ENCODE measurements around the gene ANO10.
"Not testable (repeated sequence)": the region's sequence is repeated elsewhere in the genome, so short reads cannot be mapped to it uniquely, and the experiment has no call there.

The ANO10 gene

GRCh38 chr3:43363621-43364266 lies 258.1 kb downstream of the ANO10 start:
- no peaks in the 10 kb centered on the region for H3K36me3 ChIP-seq (ENCODE audit: control insufficient read depth in 2 of 2, insufficient read depth in 2 of 2, low read length in 2 of 2)
- H3K27ac ChIP-seq (ENCODE audit: low read length): no peak overlapping the region
- no peak overlapping the region for H3K9ac ChIP-seq (ENCODE audit: low read length in 2 of 2)
- H3K27me3 ChIP-seq (ENCODE audit: control insufficient read depth in 1 of 2, insufficient read depth in 2 of 2, low read length in 2 of 2): no peaks in the 10 kb centered on the region
- H3K4me3 ChIP-seq (ENCODE audit: low read length in 2 of 2): no peak overlapping the region
- peaks cover 20% of the 10 kb centered on the region for H3K4me1 ChIP-seq (ENCODE audit: control insufficient read depth, insufficient read depth, low read length)
- H3K9me3 ChIP-seq (ENCODE audit: control insufficient read depth in 2 of 2, low read length in 2 of 2): no peaks in the 10 kb centered on the region

GRCh38 chr3:43362961-43363360 lies 258.9 kb downstream of the ANO10 start:
- Histone ChIP-seq H3K27me3 (ENCODE audit: control insufficient read depth in 1 of 2, insufficient read depth in 2 of 2, low read length in 2 of 2) (no peaks in the 10 kb centered on the region), H3K4me3 (ENCODE audit: low read length in 2 of 2) (no peak overlapping the region), H3K9ac (ENCODE audit: low read length in 2 of 2) (no peak overlapping the region), H3K36me3 (ENCODE audit: control insufficient read depth in 2 of 2, insufficient read depth in 2 of 2, low read length in 2 of 2) (no peaks in the 10 kb centered on the region), H3K27ac (ENCODE audit: low read length) (no peak overlapping the region), H3K4me1 (ENCODE audit: control insufficient read depth, insufficient read depth, low read length) (peaks cover 20% of the 10 kb centered on the region), H3K9me3 (ENCODE audit: control insufficient read depth in 2 of 2, low read length in 2 of 2) (no peaks in the 10 kb centered on the region)

- Histone ChIP-seq H3K27ac (ENCODE audit: low read length) (no peak overlapping the region), H3K27me3 (ENCODE audit: control insufficient read depth in 1 of 2, insufficient read depth in 2 of 2, low read length in 2 of 2) (no peaks in the 10 kb centered on the region), H3K9me3 (ENCODE audit: control insufficient read depth in 2 of 2, low read length in 2 of 2) (no peaks in the 10 kb centered on the region), H3K9ac (ENCODE audit: low read length in 2 of 2) (no peak overlapping the region), H3K36me3 (ENCODE audit: control insufficient read depth in 2 of 2, insufficient read depth in 2 of 2, low read length in 2 of 2) (no peaks in the 10 kb centered on the region), H3K4me1 (ENCODE audit: control insufficient read depth, insufficient read depth, low read length) (peaks cover 20% of the 10 kb centered on the region), H3K4me3 (ENCODE audit: low read length in 2 of 2) (no peak overlapping the region)
Measured at GRCh38 chr3:43362183-43362582, 259.6 kb downstream of the ANO10 start.

- Histone ChIP-seq H3K4me1 (ENCODE audit: control insufficient read depth, insufficient read depth, low read length) (peaks cover 11% of the 10 kb centered on the region), H3K27me3 (ENCODE audit: control insufficient read depth in 1 of 2, insufficient read depth in 2 of 2, low read length in 2 of 2) (no peaks in the 10 kb centered on the region), H3K27ac (ENCODE audit: low read length) (no peak overlapping the region), H3K4me3 (ENCODE audit: low read length in 2 of 2) (no peak overlapping the region), H3K9me3 (ENCODE audit: control insufficient read depth in 2 of 2, low read length in 2 of 2) (peaks cover 0 to under 1% of the 10 kb centered on the region in 2 donors), H3K36me3 (ENCODE audit: control insufficient read depth in 2 of 2, insufficient read depth in 2 of 2, low read length in 2 of 2) (no peaks in the 10 kb centered on the region), H3K9ac (ENCODE audit: low read length in 2 of 2) (no peak overlapping the region)
Measured at GRCh38 chr3:43361077-43361476, 260.7 kb downstream of the ANO10 start.

DNA sequence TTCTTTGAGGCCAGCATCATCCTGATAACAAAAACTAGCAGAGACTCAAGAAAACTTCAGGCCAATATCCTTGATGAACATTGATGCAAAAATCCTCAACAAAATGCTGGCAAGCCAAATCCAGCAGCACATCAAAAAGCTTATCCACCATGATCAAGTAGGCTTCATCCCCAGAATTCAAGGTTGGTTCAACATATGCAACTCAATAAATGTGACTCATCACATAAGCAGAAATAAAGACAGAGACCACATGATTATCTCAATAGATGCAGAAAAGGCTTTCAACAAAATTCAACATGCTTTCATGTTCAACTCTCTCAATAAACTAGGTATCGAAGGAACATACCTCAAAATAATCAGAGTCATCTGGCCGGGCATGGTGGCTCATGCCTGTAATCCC lies 265.8 kb downstream of the ANO10 start:
- H3K4me1 ChIP-seq (ENCODE audit: control insufficient read depth, insufficient read depth, low read length); H3K9me3 ChIP-seq (ENCODE audit: control insufficient read depth in 2 of 2, low read length in 2 of 2); H3K27ac ChIP-seq (ENCODE audit: low read length); H3K27me3 ChIP-seq (ENCODE audit: control insufficient read depth in 1 of 2, insufficient read depth in 2 of 2, low read length in 2 of 2); H3K36me3 ChIP-seq (ENCODE audit: control insufficient read depth in 2 of 2, insufficient read depth in 2 of 2, low read length in 2 of 2); H3K9ac ChIP-seq (ENCODE audit: low read length in 2 of 2); H3K4me3 ChIP-seq (ENCODE audit: low read length in 2 of 2): not testable (repeated sequence)

- H3K36me3 ChIP-seq (ENCODE audit: control insufficient read depth in 2 of 2, insufficient read depth in 2 of 2, low read length in 2 of 2): peaks cover 5 to 9% of the 10 kb centered on the region in 2 donors
- no peak overlapping the region for H3K4me3 ChIP-seq (ENCODE audit: low read length in 2 of 2)
- H3K9ac ChIP-seq (ENCODE audit: low read length in 2 of 2): no peak overlapping the region
- no peak overlapping the region for H3K27ac ChIP-seq (ENCODE audit: low read length)
- peaks cover 3 to 7% of the 10 kb centered on the region in 2 donors for H3K9me3 ChIP-seq (ENCODE audit: control insufficient read depth in 2 of 2, low read length in 2 of 2)
- no peaks in the 10 kb centered on the region for H3K4me1 ChIP-seq (ENCODE audit: control insufficient read depth, insufficient read depth, low read length)
- no peaks in the 10 kb centered on the region for H3K27me3 ChIP-seq (ENCODE audit: control insufficient read depth in 1 of 2, insufficient read depth in 2 of 2, low read length in 2 of 2)
Measured at GRCh38 chr3:43353923-43354670, 267.7 kb downstream of the ANO10 start.

DNA sequence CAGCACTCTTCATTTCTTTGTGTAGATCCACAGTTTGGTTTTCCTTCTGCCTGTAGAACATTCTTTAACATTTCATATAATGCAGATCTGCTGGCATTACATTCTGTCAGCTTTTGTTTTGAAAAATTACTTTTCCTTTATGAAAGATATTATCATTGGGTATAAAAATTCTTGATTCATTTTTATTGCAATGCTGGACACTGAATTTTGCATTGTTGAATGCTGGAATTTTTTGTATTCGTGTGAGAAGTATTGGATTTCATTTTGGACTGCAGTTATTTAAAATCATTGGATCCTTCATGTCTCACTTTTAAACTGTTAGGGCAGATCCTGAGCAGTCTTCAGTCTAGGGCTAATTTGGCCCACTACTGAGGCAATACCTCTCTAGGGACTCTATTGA lies 268.4 kb downstream of the ANO10 start:
- Histone ChIP-seq H3K4me3 (ENCODE audit: low read length in 2 of 2) (no peak overlapping the region), H3K27me3 (ENCODE audit: control insufficient read depth in 1 of 2, insufficient read depth in 2 of 2, low read length in 2 of 2) (no peaks in the 10 kb centered on the region), H3K4me1 (ENCODE audit: control insufficient read depth, insufficient read depth, low read length) (no peaks in the 10 kb centered on the region), H3K9ac (ENCODE audit: low read length in 2 of 2) (no peak overlapping the region), H3K27ac (ENCODE audit: low read length) (no peak overlapping the region), H3K9me3 (ENCODE audit: control insufficient read depth in 2 of 2, low read length in 2 of 2) (peaks cover 3 to 7% of the 10 kb centered on the region in 2 donors), H3K36me3 (ENCODE audit: control insufficient read depth in 2 of 2, insufficient read depth in 2 of 2, low read length in 2 of 2) (peaks cover 10 to 14% of the 10 kb centered on the region in 2 donors)

- peaks cover 33 to 37% of the 10 kb centered on the region in 2 donors for H3K36me3 ChIP-seq (ENCODE audit: control insufficient read depth in 2 of 2, insufficient read depth in 2 of 2, low read length in 2 of 2)
- H3K4me3 ChIP-seq (ENCODE audit: low read length in 2 of 2): no peak overlapping the region
Measured at GRCh38 chr3:43349716-43350115, 272.1 kb downstream of the ANO10 start.

GRCh38 chr3:43348852-43349574 lies 272.8 kb downstream of the ANO10 start:
- H3K36me3 ChIP-seq (ENCODE audit: control insufficient read depth in 2 of 2, insufficient read depth in 2 of 2, low read length in 2 of 2): peaks cover 38 to 39% of the 10 kb centered on the region in 2 donors
- H3K9me3 ChIP-seq (ENCODE audit: control insufficient read depth in 2 of 2, low read length in 2 of 2): peaks cover 0 to 4% of the 10 kb centered on the region in 2 donors
- no peak overlapping the region for H3K27ac ChIP-seq (ENCODE audit: low read length)
- H3K4me3 ChIP-seq (ENCODE audit: low read length in 2 of 2): no peak overlapping the region
- H3K27me3 ChIP-seq (ENCODE audit: control insufficient read depth in 1 of 2, insufficient read depth in 2 of 2, low read length in 2 of 2): no peaks in the 10 kb centered on the region
- H3K4me1 ChIP-seq (ENCODE audit: control insufficient read depth, insufficient read depth, low read length): peaks cover 11% of the 10 kb centered on the region
- H3K9ac ChIP-seq (ENCODE audit: low read length in 2 of 2): no peak overlapping the region

More at GRCh38 chr3:43349716-43350115, 272.1 kb downstream of the ANO10 start:
- Histone ChIP-seq H3K9ac (ENCODE audit: low read length in 2 of 2) (no peak overlapping the region), H3K27ac (ENCODE audit: low read length) (no peak overlapping the region), H3K9me3 (ENCODE audit: control insufficient read depth in 2 of 2, low read length in 2 of 2) (peaks cover 0 to 7% of the 10 kb centered on the region in 2 donors), H3K4me1 (ENCODE audit: control insufficient read depth, insufficient read depth, low read length) (peaks cover 5% of the 10 kb centered on the region), H3K27me3 (ENCODE audit: control insufficient read depth in 1 of 2, insufficient read depth in 2 of 2, low read length in 2 of 2) (no peaks in the 10 kb centered on the region)

- H3K9me3 ChIP-seq (ENCODE audit: control insufficient read depth in 2 of 2, low read length in 2 of 2): no peaks in the 10 kb centered on the region
- no peak overlapping the region for H3K9ac ChIP-seq (ENCODE audit: low read length in 2 of 2)
- peaks cover 12% of the 10 kb centered on the region for H3K4me1 ChIP-seq (ENCODE audit: control insufficient read depth, insufficient read depth, low read length)
- H3K4me3 ChIP-seq (ENCODE audit: low read length in 2 of 2): no peak overlapping the region
- no peak overlapping the region for H3K27ac ChIP-seq (ENCODE audit: low read length)
- H3K27me3 ChIP-seq (ENCODE audit: control insufficient read depth in 1 of 2, insufficient read depth in 2 of 2, low read length in 2 of 2): no peaks in the 10 kb centered on the region
- H3K36me3 ChIP-seq (ENCODE audit: control insufficient read depth in 2 of 2, insufficient read depth in 2 of 2, low read length in 2 of 2): peaks cover 40 to 42% of the 10 kb centered on the region in 2 donors
Measured at GRCh38 chr3:43348350-43348749, 273.5 kb downstream of the ANO10 start.

Measured in stomach smooth muscle (tissue), 2 donors.